SU-DHL-6 (cell line): Measurements from ENCODE around the gene RAD51B.
"Not testable (repeated sequence)": the region's sequence is repeated elsewhere in the genome, so short reads cannot be mapped to it uniquely, and the experiment has no call there.

Source experiments
- H2AFZ ChIP-seq: fragments of 200-600 bp; sonication (generic); 2 replicates; pipeline ENCODE4 v1.6.1; 2014; ENCODE audit warnings: low read depth, mild to moderate bottlenecking, moderate library complexity, mixed read lengths, antibody characterized with exemption, low read length; ENCODE audit not compliant: severe bottlenecking
- H3F3A ChIP-seq: fragments of 200-600 bp; shearing (Covaris generic); 2 replicates; pipeline ENCODE4 v1.6.0; 2016; ENCODE audit warnings: antibody characterized with exemption, mild to moderate bottlenecking; ENCODE audit not compliant: insufficient read depth
- H3K27ac ChIP-seq: fragments of 200-600 bp; sonication (generic); 2 replicates; pipeline ENCODE4 v1.5.1; 2016; ENCODE audit warnings: low read depth, mild to moderate bottlenecking, low read length, moderate library complexity, mixed read lengths
- H3K27me3 ChIP-seq: fragments of 200-600 bp; sonication (generic), shearing (Covaris generic); 2 replicates; pipeline ENCODE4 v1.6.0; 2014; ENCODE audit warnings: mild to moderate bottlenecking, low read length
- H3K36me3 ChIP-seq: fragments of 200-600 bp; sonication (generic); 2 replicates; pipeline ENCODE4 v1.6.1; 2014; ENCODE audit warnings: mild to moderate bottlenecking, low read length, mixed read lengths
- H3K4me2 ChIP-seq: fragments of 300-600, 200-600 bp; shearing (Covaris generic), sonication (generic); 2 replicates; pipeline ENCODE4 v1.6.0; 2014; ENCODE audit warnings: low read length, low read depth, mild to moderate bottlenecking; ENCODE audit not compliant: poor library complexity, severe bottlenecking
- H3K4me3 ChIP-seq: fragments of 200-600 bp; sonication (generic); 2 replicates; pipeline ENCODE4 v1.5.1; 2014; ENCODE audit warnings: antibody characterized with exemption, low read length, mild to moderate bottlenecking, mixed read lengths; ENCODE audit not compliant: insufficient read depth, poor library complexity, severe bottlenecking
- H3K79me2 ChIP-seq: fragments of 200-600 bp; sonication (generic); 2 replicates; pipeline ENCODE4 v1.6.1; 2014; ENCODE audit warnings: mild to moderate bottlenecking, low read length, moderate library complexity; ENCODE audit not compliant: insufficient read depth
- H3K9ac ChIP-seq: fragments of 200-600 bp; sonication (generic); 2 replicates; pipeline ENCODE4 v1.7.0; 2014; ENCODE audit warnings: mild to moderate bottlenecking, low read length
- H3K9me2 ChIP-seq: fragments of 200-600 bp; sonication (generic); replicated peaks from 2 replicates; pipeline ENCODE4 v1.6.1; 2014; ENCODE audit warnings: low read length; ENCODE audit not compliant: insufficient read depth
- H3K9me3 ChIP-seq: fragments of 200-600 bp; sonication (generic); 2 replicates; pipeline ENCODE4 v1.6.1; 2014; ENCODE audit warnings: low read length, mixed read lengths; ENCODE audit not compliant: insufficient read depth
- H4K20me1 ChIP-seq: fragments of 200-600 bp; sonication (generic); 2 replicates; pipeline ENCODE4 v1.6.1; 2014; ENCODE audit warnings: low read depth, mild to moderate bottlenecking, antibody characterized with exemption, low read length, moderate library complexity, mixed read lengths
- CTCF ChIP-seq: fragments of 200-600 bp; sonication (generic); IDR thresholded peaks from one replicate; pipeline ENCODE4 v1.5.1; 2017; ENCODE audit warnings: antibody characterized with exemption, mild to moderate bottlenecking, low read length, moderate library complexity; ENCODE audit not compliant: insufficient read depth, poor library complexity, severe bottlenecking
- EZH2phosphoT487 ChIP-seq: fragments of 200-600 bp; sonication (generic), shearing (Covaris generic); conservative IDR thresholded peaks from 2 replicates; pipeline ENCODE4 v1.6.1; 2018; ENCODE audit warnings: mild to moderate bottlenecking, antibody characterized with exemption, low read length, moderate library complexity, mixed read lengths

The RAD51B gene

DNA sequence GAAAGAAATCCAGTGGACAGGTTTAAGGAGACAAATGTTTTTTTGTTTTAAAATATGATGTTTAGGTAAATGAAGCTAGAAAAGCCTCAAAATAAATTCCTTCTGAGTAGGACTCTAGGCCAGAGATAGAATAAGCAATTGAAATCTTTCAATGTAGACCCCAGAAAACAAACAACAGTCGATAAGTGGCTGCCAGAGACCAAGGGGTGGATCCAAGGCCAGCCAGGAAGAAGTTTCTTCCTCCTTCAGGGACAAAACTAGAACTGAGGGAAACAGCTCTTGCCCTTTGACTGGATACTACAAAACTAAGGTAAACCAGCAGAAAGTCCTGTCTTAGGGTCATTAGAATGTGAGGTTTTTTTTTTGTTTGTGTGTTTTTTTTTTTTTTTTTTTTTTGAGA, 481.6 kb downstream of the RAD51B start:
- Histone ChIP-seq H3K27me3 (no peaks in the 10 kb centered on the region), H4K20me1 (no peaks in the 10 kb centered on the region), H3K4me2 (no peak overlapping the region), H3K9me2 (no peaks in the 10 kb centered on the region), H3K9ac (no peak overlapping the region), H3K9me3 (peaks cover 5% of the 10 kb centered on the region; the same call in 1 of the 2 replicates), H2AFZ (no peak overlapping the region), H3K79me2 (no peaks in the 10 kb centered on the region), H3F3A (no peaks in the 10 kb centered on the region), H3K4me3 (no peak overlapping the region), H3K36me3 (no peaks in the 10 kb centered on the region), H3K27ac (no peak overlapping the region)
- TF ChIP-seq EZH2phosphoT487, result no peak
- TF ChIP-seq CTCF, result no peak

- H3K79me2 ChIP-seq, H3K4me3 ChIP-seq, H3K9ac ChIP-seq, H3K27me3 ChIP-seq, H3K9me2 ChIP-seq, H2AFZ ChIP-seq, H3K27ac ChIP-seq, H3K36me3 ChIP-seq, H3F3A ChIP-seq, H3K9me3 ChIP-seq, H4K20me1 ChIP-seq, H3K4me2 ChIP-seq: not testable (repeated sequence)
Measured at GRCh38 chr14:68302938-68303337, 483.4 kb downstream of the RAD51B start.

DNA sequence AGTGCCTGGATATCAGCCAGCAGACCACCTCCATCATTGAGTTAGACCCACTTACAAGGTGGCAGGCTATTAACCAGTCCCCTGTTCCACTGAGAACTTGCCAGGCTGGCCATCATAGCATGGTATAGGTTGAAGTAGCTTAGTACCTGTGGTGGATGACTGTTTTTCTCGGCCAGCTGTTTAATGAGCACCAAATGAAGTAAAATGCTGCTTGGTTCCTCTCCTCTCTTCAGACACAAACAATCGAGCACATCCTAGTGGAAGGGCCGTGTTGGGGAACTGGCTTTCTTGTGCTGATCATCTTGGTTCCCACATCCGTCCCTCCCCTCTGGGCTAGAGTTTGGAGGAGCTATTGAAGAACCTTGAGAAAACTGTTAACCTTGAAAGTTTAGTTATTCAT, 486.2 kb downstream of the RAD51B start:
- no peak overlapping the region for H3K27ac ChIP-seq
- H3K79me2 ChIP-seq, result no peaks in the 10 kb centered on the region
- H4K20me1 ChIP-seq, result no peaks in the 10 kb centered on the region
- peaks cover 5% of the 10 kb centered on the region; the same call in 1 of the 2 replicates for H3K9me3 ChIP-seq
- H2AFZ ChIP-seq, result no peak overlapping the region
- H3K36me3 ChIP-seq, result no peaks in the 10 kb centered on the region
- H3K4me3 ChIP-seq, result no peak overlapping the region
- peak overlapping the region; percentile 8 for H3K4me2 ChIP-seq
- H3K9ac ChIP-seq, result no peak overlapping the region
- H3K9me2 ChIP-seq, result no peaks in the 10 kb centered on the region
- TF ChIP-seq EZH2phosphoT487, result no peak
- TF ChIP-seq CTCF, result no peak
- no peaks in the 10 kb centered on the region for H3K27me3 ChIP-seq
- H3F3A ChIP-seq, result no peaks in the 10 kb centered on the region

DNA sequence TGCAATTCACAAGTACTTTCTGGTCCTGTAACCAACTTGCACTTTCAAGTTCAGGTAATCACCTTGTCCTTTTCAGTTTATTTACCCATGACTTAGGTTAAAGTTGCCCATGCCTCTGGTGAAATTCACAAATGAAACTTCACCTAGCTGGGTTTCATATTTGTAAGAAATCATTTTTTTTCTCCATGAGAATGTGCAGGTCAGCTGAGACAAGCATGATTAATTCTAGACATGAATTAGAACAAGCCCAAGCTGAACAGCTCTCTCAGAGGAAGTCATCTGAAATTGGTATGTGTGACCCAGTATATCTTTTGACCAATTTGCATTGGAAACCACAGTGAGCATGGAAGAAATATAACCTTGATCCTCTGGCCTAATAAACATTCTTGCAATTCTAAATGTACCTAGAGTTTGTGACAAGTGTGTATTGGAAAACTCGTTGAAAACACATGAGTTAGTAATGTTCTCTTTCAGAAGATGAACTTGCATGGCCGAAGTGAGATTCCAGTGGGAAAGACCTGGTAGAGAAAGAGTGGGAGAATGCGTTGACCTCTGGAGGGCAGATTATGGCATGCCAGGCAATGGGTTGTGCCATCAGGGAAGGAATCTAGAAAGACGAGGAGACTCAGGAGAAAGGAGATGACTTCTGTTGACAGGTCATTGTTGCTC, 486.8 kb downstream of the RAD51B start:
- Histone ChIP-seq H3K27ac (no peak overlapping the region), H3K27me3 (no peaks in the 10 kb centered on the region), H3F3A (no peaks in the 10 kb centered on the region), H3K36me3 (no peaks in the 10 kb centered on the region), H4K20me1 (no peaks in the 10 kb centered on the region), H2AFZ (no peak overlapping the region), H3K9me3 (peaks cover 5% of the 10 kb centered on the region; the same call in 1 of the 2 replicates), H3K4me3 (no peak overlapping the region), H3K4me2 (peak overlapping the region; percentile 8), H3K9ac (no peak overlapping the region), H3K9me2 (no peaks in the 10 kb centered on the region), H3K79me2 (no peaks in the 10 kb centered on the region)
- no peak for TF ChIP-seq EZH2phosphoT487
- TF ChIP-seq CTCF, result no peak
